Common myeloid progenitor, CD34-positive (primary cell): ENCODE measurements around the gene BZW2.
A peak's percentile ranks its signal among the peaks of the same experiment; 100 is the strongest.

Experiments
- CTCF ChIA-PET: fragments of 350-600 bp; sonication (Branson Sonifier 250); formaldehyde crosslinking; loops from one replicate; lab custom pipeline; 2021; ENCODE audit warnings: antibody characterized with exemption; lab: Charles Lee
- POLR2A ChIA-PET: fragments of 350-600 bp; sonication (Branson Sonifier 250); formaldehyde crosslinking; loops from one replicate; lab custom pipeline; 2021; ENCODE audit warnings: antibody characterized with exemption; lab: Charles Lee
- DNase-seq, 3 donors: peaks; one replicate each; pipeline versions ENCODE4 v3.0.0 to v3.0.0-alpha.2; 2013
- H3K27ac ChIP-seq, 2 experiments: 1 replicate in 1 of 2; 2 replicates in 1 of 2; pipeline ENCODE4 v1.7.0; 2013; ENCODE audit warnings: inconsistent platforms in 2 of 2, low read length in 2 of 2, mild to moderate bottlenecking in 2 of 2, low read depth in 1 of 2, moderate library complexity in 1 of 2; ENCODE audit not compliant: severe bottlenecking in 2 of 2, insufficient read depth in 1 of 2, poor library complexity in 1 of 2
- H3K27me3 ChIP-seq, 5 experiments: replicated peaks in 2 of 5; 1 replicate in 3 of 5; 2 replicates in 2 of 5; pipeline versions ENCODE4 v1.6.1 to v1.7.0; 2013; ENCODE audit warnings: low read length in 4 of 5, mild to moderate bottlenecking in 2 of 5, moderate library complexity in 2 of 5, inconsistent platforms in 1 of 5; ENCODE audit not compliant: insufficient read depth in 5 of 5, control insufficient read depth in 4 of 5
- H3K36me3 ChIP-seq, 4 experiments: 1 replicate in 2 of 4; 2 replicates in 2 of 4; pipeline versions ENCODE4 v1.6.1 to v1.7.0; 2013; ENCODE audit warnings: low read length in 3 of 4, control low read depth in 1 of 4, mild to moderate bottlenecking in 1 of 4; ENCODE audit not compliant: control insufficient read depth in 4 of 4, insufficient read depth in 4 of 4
- H3K4me1 ChIP-seq, 4 experiments: 1 replicate in 3 of 4; 2 replicates in 1 of 4; pipeline versions ENCODE4 v1.6.1 to v1.7.1; 2013; ENCODE audit warnings: low read length in 3 of 4, mild to moderate bottlenecking in 3 of 4, control low read depth in 1 of 4, inconsistent platforms in 1 of 4, moderate library complexity in 1 of 4; ENCODE audit not compliant: control insufficient read depth in 4 of 4, insufficient read depth in 4 of 4; ENCODE audit errors: control extremely low read depth in 1 of 4
- H3K4me3 ChIP-seq, 7 experiments: 1 replicate in 4 of 7; 2 replicates in 3 of 7; pipeline versions ENCODE4 v1.5.1 to v1.7.0; 2013; ENCODE audit warnings: mild to moderate bottlenecking in 7 of 7, low read length in 6 of 7, moderate library complexity in 6 of 7, inconsistent platforms in 2 of 7, low read depth in 2 of 7, control low read depth in 1 of 7; ENCODE audit not compliant: insufficient read depth in 4 of 7, control insufficient read depth in 1 of 7; ENCODE audit errors: extremely low read depth in 1 of 7
- H3K9me3 ChIP-seq, 5 experiments: 1 replicate in 4 of 5; 2 replicates in 1 of 5; pipeline versions ENCODE4 v1.6.1 to v1.7.1; 2013; ENCODE audit warnings: low read length in 4 of 5, mild to moderate bottlenecking in 2 of 5, inconsistent platforms in 1 of 5, low read depth in 1 of 5, moderate library complexity in 1 of 5; ENCODE audit not compliant: control insufficient read depth in 4 of 5, insufficient read depth in 2 of 5; ENCODE audit errors: control extremely low read depth in 1 of 5
- WGBS: methylation state at CpG from one replicate; pipeline ENCODE4 v1.1.5; 2013; ENCODE audit not compliant: insufficient coverage; 5-methylcytosine and 5-hydroxymethylcytosine counted together

The BZW2 gene

DNA sequence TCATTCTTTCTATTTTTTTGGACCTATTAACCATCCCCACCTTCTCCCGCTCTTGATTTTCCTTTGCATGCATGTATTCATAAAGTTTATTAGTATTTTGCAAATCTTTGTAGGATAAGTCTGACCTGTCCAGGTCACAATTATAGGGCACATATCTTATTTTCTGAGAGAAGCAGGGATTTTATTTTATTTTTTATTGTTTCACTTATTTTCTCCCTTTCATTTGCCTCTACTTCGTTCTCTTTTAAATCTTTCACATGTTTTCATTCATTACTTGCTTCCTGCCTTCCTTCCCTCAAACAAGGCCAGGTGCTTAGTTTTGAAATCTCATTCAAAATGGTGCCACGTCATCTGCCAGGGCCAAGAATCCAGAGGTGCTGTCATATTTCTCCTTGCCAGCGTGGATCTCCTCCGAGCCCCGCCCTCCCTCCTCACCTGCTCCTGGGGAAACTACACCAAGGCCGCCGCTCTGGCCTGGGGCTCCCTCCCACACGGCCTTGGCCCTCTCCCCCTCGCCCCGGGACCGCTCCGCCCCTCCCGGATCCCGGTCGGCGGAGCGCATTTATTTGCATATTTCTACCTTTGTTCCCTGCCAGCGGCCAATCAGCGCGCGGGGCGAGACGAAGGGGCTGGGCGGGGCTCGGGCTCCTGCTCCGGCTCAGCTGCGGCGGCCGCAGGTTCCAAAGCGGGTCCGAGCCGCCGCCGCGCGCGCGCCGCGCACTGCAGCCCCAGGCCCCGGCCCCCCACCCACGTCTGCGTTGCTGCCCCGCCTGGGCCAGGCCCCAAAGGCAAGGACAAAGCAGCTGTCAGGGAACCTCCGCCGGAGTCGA lies 107.3 kb downstream of the BZW2 start, which contains the start of gene TSPAN13:
Gene TSPAN13 (plus strand): TSS at position 654 of the 830 bp plus-strand sequence. CDS start 213 bp downstream, outside the sequence.
- peaks cover 5 to 28% (median 17%) of the 10 kb centered on the region in 4 experiments for H3K4me1 ChIP-seq
- peak within 1 kb of the TSS; percentile 40 to 64 for H3K27ac ChIP-seq
- 1% methylated on average over 29 of the region's 48 CpGs for WGBS
- DNase-seq = peak; percentile 80 to 91 (median 86)
- H3K4me3 ChIP-seq = peak within 1 kb of the TSS; percentile 66 to 99 (median 93)
- no peaks in the 10 kb centered on the region for H3K36me3 ChIP-seq
- ChIA-PET CTCF (no interaction called here), POLR2A (no interaction called here)
- no peaks in the 10 kb centered on the region for H3K9me3 ChIP-seq
- no peaks in the 10 kb centered on the region for H3K27me3 ChIP-seq

DNA sequence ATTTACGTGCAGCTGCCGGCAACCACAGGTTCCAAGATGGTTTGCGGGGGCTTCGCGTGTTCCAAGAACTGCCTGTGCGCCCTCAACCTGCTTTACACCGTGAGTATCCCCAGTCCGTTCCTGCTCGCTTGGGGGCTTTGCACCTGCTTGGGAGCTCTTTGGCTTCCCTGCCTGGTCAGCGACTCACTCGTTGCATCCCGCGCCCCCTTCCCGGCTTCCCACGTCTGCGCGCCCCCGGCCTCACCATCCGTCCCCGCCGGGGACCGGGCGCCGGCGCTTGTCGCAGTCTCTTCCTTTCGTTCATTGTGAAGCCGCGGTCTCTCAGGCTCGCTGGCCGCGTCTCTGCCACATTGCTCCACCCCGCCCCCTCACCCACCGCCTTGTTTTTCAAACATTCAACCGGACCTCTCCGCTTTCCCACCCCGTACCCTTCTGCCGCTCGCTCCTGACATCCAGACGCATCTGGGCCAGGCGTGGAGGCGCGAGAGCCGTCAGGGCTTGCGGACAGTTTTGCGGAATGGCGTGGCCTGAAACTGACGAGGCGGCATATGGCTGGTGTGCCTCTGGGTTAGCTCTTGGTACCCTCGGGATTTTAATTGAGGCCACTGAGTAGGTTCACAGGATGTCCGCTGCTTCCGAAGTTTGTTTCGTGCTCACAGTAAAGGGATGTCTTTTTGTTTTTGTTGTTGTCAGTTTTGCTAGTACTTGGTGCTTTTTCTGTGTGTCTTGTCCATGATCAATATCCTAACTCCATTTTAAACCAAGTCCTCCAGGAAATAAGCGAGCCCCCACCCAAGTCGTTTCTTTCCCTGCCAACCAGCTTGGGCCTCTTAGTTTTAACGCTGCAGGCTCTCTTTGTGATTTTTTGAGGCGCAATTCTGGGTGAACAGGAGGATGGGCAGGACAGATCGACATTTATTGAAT lies 108.2 kb downstream of the BZW2 start:
- peaks cover 7 to 34% (median 20%) of the 10 kb centered on the region in 4 experiments for H3K4me1 ChIP-seq
- H3K9me3 ChIP-seq = peaks cover 0 to 2% (median 0%) of the 10 kb centered on the region in 5 experiments
- H3K36me3 ChIP-seq = no peaks in the 10 kb centered on the region
- ChIA-PET CTCF (interaction anchor here (1.3 kb wide), 1 partner anchor 47 kb away, joined by 6 read pairs; no protein-coding TSS in a partner anchor), POLR2A (no interaction called here)
- H3K27me3 ChIP-seq = no peaks in the 10 kb centered on the region
- peak; percentile 29 to 86 (median 76) for DNase-seq
- peak overlapping the region; percentile 66 to 99 (median 93) for H3K4me3 ChIP-seq
- WGBS = 0% methylated on average over 43 of the region's 58 CpGs
- H3K27ac ChIP-seq = peak overlapping the region in 1 of 2 experiments; percentile 54

DNA sequence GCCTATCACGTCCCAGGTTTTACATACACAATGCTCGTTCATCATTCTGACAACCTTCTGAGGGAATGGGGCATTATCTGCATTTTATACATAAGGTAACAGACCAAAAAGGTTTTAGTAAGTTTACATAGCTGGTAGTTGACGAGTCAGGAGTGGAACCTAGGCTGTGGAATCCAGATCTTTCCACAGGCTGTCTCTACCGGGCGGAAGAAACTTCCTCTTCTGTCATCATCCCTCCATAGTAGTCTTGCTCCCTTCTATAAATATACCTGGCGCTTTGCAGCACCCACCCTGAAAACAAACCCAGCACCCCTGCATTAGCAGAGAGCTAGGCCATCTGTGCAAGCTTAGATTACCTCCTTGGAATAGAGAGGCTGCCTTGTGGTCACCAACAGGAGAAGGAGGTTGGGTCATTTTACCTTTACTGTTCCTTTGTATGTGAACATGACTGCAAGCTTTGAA lies 108.9 kb downstream of the BZW2 start:
- DNase-seq = peak in 1 of 3 donors; percentile 50
- peaks cover 7 to 36% (median 22%) of the 10 kb centered on the region in 4 experiments for H3K4me1 ChIP-seq
- ChIA-PET CTCF (interaction anchor here (1.3 kb wide), 1 partner anchor 46 kb away, joined by 6 read pairs; no protein-coding TSS in a partner anchor), POLR2A (no interaction called here)
- peak overlapping the region in 6 of 7 experiments; percentile 78 to 99 (median 94) for H3K4me3 ChIP-seq
- WGBS = 25% methylated on average over 1 of the region's 6 CpGs
- H3K36me3 ChIP-seq = no peaks in the 10 kb centered on the region
- H3K27ac ChIP-seq = peak overlapping the region in 1 of 2 experiments; percentile 54
- peaks cover 0 to 2% (median 0%) of the 10 kb centered on the region in 5 experiments for H3K9me3 ChIP-seq
- H3K27me3 ChIP-seq = no peaks in the 10 kb centered on the region

DNA sequence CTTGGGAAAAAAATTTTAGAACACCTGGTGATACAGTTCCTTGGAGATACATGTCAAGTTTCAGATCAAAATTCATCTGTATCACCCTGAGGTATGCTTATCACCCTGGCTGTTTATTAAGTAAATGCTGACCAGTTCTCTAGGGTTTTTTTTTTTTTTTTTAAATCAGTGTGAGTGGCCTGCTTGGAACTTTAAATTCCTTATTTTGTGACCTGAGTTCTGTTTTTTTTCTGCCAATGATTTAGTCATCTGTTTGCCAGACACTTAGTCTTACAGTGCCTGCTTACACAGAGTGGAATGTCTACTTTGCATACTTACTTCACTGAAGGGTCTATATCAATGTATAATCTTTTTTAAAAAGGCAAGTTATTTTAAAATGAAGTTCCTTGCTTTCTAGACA lies 109.4 kb downstream of the BZW2 start:
- Histone ChIP-seq H3K36me3 (no peaks in the 10 kb centered on the region), H3K4me1 (peaks cover 7 to 38% (median 22%) of the 10 kb centered on the region in 4 experiments), H3K27ac (no peak overlapping the region), H3K9me3 (peaks cover 0 to 2% (median 0%) of the 10 kb centered on the region in 5 experiments), H3K4me3 (peak overlapping the region in 3 of 7 experiments; percentile 93 to 99 (median 95)), H3K27me3 (no peaks in the 10 kb centered on the region)
- DNase-seq = peak in 1 of 3 donors; percentile 33
- ChIA-PET POLR2A (interaction anchor here (1.6 kb wide), 1 partner anchor 109 kb away, joined by 3 read pairs; the partner anchor contains the start of gene BZW2), CTCF (interaction anchor here (1.3 kb wide), 1 partner anchor 46 kb away, joined by 6 read pairs; no protein-coding TSS in a partner anchor)
